Measurements from ENCODE around the gene MBD6. TPM values are rescaled to one million over a fixed set of nuclear protein-coding genes. Genes with fewer than 3 reads are reported as not detected.

MBD6 gene
- 1.4 and 2.1 TPM in 2 replicates for total RNA-seq (2014; rRNA removed; shearing (Covaris generic))

- DNase-seq (ENCODE audit: low spot score), result peak; percentile 85
- in situ Hi-C loops (cut with HindIII; ENCODE audit: low sequenced_read_pairs), result no loop called here
Observed at GRCh38 chr12:57522011-57522886, at the start of gene MBD6. Gene MBD6 (plus strand): TSS chr12:57522824. CDS start chr12:57524304, 1,480 bp downstream.

DNA sequence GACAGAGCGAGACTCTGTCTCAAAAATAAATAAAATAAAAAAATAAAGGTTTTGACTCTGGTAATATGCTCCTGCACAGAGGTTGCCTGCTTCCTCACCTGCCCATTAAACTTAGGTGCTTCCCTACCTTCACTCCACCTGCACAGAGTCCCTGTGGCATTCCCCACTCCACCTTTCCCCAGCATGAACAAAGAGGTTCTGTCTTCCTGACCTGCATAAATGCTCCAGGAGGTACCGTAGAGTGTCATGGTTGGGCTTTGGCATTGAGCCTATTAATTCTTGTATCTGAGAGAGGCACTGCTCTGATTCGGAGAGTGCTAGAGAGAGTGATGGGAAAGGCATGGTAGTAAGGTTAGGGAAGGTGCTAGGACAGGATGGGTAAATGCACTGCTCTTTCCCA lies 49.2 kb upstream of the MBD6 start:
- in situ Hi-C loops (cut with HindIII; ENCODE audit: low sequenced_read_pairs), result no loop called here
- peak; percentile 41 for DNase-seq (ENCODE audit: low spot score)

GRCh38 chr12:57473886-57474285 lies 48.7 kb upstream of the MBD6 start:
- in situ Hi-C loops (cut with HindIII; ENCODE audit: low sequenced_read_pairs), result no loop called here
- no peak for DNase-seq (ENCODE audit: low spot score)

GRCh38 chr12:57474430-57474829 lies 48.2 kb upstream of the MBD6 start:
- in situ Hi-C loops (cut with HindIII; ENCODE audit: low sequenced_read_pairs), result no loop called here

DNA sequence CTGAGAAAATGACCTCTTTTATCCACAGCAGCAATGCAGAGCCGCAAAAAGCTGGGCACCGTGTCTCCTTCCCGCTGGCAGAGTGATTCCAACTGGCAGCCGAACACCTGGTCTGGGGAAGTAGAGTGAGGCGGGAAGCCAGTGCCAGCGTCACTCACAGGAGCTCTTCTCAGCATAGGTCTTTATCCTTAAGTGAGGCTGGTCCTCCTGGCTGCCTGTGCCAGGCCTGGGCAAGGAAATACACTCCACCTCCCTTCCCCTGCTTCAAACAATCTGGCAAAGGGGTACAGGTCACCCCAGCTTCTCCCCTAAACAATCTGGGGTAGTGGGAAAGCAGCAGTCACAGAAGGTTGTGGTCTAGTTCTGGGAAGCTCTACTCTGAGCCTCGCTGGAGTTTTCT lies 47.8 kb upstream of the MBD6 start:
- DNase-seq (ENCODE audit: low spot score), result peak; percentile 85
- in situ Hi-C loops (cut with HindIII; ENCODE audit: low sequenced_read_pairs), result no loop called here

More at GRCh38 chr12:57474430-57474829, 48.2 kb upstream of the MBD6 start:
- DNase-seq (ENCODE audit: low spot score), result no peak

- DNase-seq (ENCODE audit: low spot score), result peak; percentile 49
- in situ Hi-C loops (cut with HindIII; ENCODE audit: low sequenced_read_pairs), result no loop called here
Observed at GRCh38 chr12:57475271-57476161, 47.1 kb upstream of the MBD6 start.

DNA sequence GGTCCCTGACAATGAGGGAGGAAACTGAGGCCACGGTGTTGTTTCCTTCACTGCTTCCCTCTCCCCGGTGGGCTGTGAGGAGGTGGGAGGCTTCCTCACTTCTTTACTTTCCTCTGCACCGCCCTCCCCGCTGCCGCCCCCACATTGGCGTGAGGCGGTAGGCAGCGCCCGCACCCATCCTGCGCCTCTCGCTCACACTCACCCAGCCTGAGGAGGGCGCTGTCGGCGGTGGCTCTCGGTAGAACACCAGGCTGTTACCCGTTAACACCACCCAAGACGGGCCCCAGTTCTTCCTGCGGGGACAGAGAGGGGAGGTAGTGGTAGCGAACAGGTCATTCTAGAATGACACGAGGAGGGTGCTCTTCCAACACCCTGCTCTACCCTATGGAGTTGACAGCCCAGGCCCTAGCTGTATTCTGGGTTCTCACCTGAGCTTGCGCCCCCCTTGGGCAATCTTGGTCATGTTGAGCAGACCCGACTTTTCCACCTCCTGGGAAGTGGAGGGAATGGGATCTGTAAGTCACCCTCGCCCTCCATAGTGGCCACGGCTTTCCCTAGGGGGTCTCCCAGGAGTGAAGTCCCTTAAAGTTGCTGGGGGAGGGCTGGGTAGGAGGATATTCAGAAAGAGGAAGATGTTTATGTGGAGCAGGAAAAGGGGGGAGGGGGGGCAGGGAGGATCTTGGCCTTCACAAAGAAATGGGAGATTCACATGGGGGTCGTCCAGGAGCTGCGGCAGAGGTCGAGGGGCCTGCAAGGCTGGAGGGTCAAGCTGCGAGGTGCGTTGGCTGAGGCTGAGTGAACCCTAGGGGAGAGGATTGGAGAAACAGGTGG lies 46.2 kb upstream of the MBD6 start:
- no peak for DNase-seq (ENCODE audit: low spot score)
- in situ Hi-C loops (cut with HindIII; ENCODE audit: low sequenced_read_pairs), result no loop called here

- in situ Hi-C loops (cut with HindIII; ENCODE audit: low sequenced_read_pairs), result no loop called here
- no peak for DNase-seq (ENCODE audit: low spot score)
Observed at GRCh38 chr12:57476993-57477709, 45.5 kb upstream of the MBD6 start.

DNA sequence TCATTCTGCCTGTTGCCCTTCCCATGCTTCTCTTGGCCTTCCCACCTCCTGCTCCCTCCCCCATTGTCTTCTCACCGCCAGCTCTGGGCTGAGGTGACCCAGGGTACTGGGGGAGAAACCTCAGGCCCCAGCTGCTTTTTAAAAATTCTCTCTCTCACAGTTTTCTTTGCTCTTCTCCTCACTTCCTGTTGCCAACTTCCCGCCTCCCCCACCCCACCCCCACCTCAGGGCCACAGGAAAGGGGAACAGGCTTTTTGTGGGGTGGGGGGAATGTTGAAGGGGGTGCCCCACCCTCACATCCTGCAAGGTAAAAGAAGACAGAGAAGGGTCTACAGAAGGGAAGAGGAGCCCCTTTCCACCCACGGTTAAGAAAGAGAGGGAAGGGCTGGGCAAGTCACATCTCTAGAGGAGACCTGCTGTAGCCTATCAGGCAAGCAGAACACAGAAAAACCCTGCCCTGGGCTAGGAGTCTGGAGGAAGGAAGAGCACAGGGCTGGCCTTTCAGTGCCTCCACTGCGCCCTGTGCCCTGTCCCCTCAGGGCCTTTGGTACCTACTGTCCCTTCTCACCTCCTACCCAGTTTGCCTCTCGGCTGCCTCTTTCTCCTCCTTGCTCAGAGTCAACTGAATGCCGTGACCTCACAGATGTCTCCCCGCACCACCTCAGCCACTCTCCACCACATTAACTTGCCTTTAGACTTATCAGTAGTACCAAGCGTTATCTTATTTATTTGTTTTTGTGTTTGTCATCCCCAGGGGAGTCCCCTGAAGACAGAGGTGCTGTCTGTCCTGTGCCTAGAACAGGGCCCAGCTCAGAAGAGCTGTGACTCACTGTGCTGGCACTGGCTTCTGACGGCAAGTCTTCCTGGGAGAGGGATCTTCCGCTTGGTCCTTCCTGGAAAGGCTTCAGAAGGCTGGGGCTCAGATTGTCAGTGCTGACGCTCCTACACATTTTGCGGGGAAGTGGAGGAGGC lies 44.6 kb upstream of the MBD6 start:
- no peak for DNase-seq (ENCODE audit: low spot score)
- in situ Hi-C loops (cut with HindIII; ENCODE audit: low sequenced_read_pairs), result no loop called here

- in situ Hi-C loops (cut with HindIII; ENCODE audit: low sequenced_read_pairs), result no loop called here
- no peak for DNase-seq (ENCODE audit: low spot score)
Observed at GRCh38 chr12:57479043-57479375, 43.6 kb upstream of the MBD6 start.

GRCh38 chr12:57479376-57480115 lies 43.1 kb upstream of the MBD6 start, which contains the start of gene ARHGAP9:
Gene ARHGAP9 (minus strand): TSS chr12:57479866. CDS start chr12:57479406, 460 bp downstream.
- DNase-seq (ENCODE audit: low spot score), result no peak
- in situ Hi-C loops (cut with HindIII; ENCODE audit: low sequenced_read_pairs), result no loop called here

- in situ Hi-C loops (cut with HindIII; ENCODE audit: low sequenced_read_pairs), result no loop called here
- DNase-seq (ENCODE audit: low spot score), result no peak
Observed at GRCh38 chr12:57481671-57482070, 41.0 kb upstream of the MBD6 start.

DNA sequence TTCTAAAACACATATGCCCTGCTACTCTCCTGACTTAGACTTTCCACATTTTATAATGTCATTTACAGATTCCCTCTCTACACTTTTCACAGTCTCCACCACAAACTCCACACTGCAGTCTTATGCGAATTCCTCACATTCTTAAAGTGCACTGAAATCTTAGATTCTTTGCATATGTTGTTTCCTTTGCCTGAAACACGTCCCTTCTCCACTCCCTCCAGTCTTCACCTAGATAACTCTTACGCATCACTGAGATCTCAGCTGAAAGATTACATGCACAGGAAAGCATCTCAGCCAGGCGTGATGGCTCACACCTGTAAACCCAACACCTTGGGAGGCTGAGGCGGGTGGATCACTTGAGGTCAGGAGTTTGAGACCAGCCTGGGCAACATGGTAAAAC lies 39.2 kb upstream of the MBD6 start:
- in situ Hi-C loops (cut with HindIII; ENCODE audit: low sequenced_read_pairs), result no loop called here
- DNase-seq (ENCODE audit: low spot score), result no peak

GRCh38 chr12:57485695-57486094 lies 36.9 kb upstream of the MBD6 start:
- DNase-seq (ENCODE audit: low spot score), result no peak
- in situ Hi-C loops (cut with HindIII; ENCODE audit: low sequenced_read_pairs), result no loop called here

DNA sequence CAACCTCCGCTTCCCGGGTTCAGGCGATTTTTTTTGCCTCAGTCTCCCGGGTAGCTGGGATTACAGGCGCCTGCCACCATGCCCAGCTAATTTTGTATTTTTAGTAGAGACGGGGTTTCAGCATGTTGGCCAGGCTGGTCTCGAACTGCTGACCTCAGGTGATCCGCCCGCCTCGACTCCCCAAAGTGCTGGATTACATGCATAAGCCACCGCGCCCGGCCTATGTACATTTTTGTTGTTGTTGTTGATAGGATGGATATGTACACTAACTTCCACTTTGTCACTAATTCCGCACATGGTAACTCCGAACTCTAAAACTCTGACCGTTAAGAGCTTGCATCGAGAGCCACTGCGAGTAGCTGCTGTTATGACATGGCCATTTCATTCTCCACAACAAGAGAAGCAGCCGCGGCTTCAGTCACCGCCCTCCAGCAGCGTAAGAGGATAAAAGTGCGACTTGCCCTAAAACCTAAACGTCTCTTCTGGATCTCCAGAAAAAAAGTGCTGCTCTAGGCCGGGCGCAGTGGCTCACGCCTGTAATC lies 35.5 kb upstream of the MBD6 start:
- DNase-seq (ENCODE audit: low spot score), result no peak
- in situ Hi-C loops (cut with HindIII; ENCODE audit: low sequenced_read_pairs), result no loop called here

- in situ Hi-C loops (cut with HindIII; ENCODE audit: low sequenced_read_pairs), result no loop called here
- DNase-seq (ENCODE audit: low spot score), result peak; percentile 98
Observed at GRCh38 chr12:57487597-57488401, 34.8 kb upstream of the MBD6 start, which contains the start of gene MARS1. Gene MARS1 (plus strand): TSS chr12:57488068. CDS start chr12:57488091, 23 bp downstream.

All from G401 (cell line).